Stimulated activated CD8-positive, alpha-beta memory T cell treated with anti-CD3 and anti-CD28 coated beads, Interleukin-4, amount 100 ng/mL, for 24 hours (primary cell): Measurements from ENCODE around the gene TXNRD2.
"Not testable (repeated sequence)": the region's sequence is repeated elsewhere in the genome, so short reads cannot be mapped to it uniquely, and the experiment has no call there.

ENCODE experiments used
- DNase-seq: peaks from one replicate; pipeline ENCODE4 v3.0.0-alpha.2; 2020; ENCODE audit warnings: low read depth

The TXNRD2 gene

DNA sequence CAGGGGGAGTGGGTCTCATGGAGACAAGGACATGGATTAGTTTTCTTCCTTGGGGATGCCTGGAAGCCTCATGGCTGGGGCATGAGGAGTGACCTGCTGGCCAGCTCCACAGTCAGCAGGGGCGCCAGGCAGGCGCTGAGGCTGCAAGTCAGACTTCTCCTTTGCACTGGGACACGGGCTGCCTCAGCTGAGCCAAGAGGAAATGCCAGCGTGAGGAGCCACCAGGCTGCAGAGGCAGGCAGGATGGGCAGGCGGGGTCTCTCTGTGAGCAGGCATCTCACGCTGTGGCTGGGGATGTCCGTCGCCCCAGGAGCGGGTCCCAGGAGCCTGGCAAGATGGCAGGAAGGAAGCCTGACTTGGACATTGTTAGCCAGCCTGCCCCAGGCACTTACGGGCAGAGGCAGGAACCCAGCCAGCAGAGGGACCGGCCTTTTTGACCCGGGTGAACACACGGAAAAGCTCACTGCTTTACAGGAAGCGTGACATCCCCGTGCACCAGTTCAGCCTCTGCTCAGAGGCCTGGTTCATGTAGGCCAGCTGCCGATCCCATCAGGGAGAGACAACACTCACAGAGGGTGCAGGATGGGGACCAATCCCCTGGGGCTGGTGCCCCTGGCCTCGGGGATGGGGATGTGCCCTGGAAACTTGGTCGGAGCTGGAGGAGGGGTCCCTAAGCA lies 97.1 kb downstream of the TXNRD2 start:
- no peak for DNase-seq

DNA sequence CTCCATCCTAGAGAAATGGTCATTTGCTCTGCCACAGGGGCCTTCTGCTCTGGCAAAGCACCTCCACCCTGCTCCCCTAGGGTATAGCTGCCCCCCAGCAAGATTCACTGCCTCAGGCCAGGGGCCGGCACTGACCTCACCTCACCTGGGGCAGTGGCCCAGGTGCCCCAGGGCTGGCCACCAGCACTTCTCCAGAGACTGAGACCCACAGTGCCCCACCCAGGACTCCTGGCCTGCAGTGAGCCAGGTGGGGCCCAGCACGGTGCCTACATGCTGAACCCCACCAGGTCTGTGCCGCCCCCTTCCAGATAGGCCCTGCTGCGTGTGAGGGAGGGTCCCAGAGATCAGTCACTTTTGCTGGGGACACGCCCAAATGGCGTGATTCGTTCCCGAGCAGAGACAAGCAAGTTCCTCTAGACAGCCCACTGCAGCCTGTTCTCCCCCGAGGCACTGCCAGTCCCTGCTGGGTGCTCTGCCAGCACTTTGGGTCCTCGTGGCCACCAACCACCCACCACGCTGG lies 97.7 kb downstream of the TXNRD2 start:
- DNase-seq, result no peak

DNA sequence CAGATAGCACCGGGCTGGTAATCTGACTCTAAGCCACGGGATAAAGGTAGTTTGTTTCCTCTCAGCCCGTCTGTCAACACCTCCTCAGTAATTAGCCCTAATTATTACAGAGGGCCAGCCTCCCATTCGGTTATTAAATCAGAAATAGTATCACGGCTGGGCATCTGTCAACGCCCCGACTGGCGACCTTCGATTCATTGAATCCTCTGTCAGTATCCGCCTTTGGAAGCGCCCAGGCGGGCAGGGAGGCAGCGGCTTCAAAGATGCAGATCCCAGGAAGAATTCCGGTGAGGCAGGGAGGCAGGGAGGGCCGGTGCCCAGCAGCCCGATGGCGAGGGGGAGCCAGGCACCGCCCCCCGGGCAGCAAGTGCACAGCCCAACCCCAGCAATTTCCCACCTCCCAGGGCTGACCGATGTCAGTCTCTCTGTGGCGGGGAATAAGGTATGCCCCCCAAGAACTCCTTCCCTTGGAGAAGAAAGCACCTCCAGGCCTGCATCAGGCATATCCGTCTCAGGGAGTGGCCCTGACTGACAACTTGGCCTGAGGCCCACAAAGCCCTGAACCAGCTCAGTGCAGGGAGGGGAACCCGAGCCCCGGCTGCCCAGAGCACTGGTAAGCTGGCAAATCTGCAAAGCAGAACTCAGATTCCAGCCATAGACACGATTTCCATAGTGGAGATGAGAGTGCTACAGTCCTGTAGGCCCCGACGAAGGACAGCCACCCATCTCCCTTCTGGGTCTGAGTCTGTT lies 98.3 kb downstream of the TXNRD2 start:
- no peak for DNase-seq

DNA sequence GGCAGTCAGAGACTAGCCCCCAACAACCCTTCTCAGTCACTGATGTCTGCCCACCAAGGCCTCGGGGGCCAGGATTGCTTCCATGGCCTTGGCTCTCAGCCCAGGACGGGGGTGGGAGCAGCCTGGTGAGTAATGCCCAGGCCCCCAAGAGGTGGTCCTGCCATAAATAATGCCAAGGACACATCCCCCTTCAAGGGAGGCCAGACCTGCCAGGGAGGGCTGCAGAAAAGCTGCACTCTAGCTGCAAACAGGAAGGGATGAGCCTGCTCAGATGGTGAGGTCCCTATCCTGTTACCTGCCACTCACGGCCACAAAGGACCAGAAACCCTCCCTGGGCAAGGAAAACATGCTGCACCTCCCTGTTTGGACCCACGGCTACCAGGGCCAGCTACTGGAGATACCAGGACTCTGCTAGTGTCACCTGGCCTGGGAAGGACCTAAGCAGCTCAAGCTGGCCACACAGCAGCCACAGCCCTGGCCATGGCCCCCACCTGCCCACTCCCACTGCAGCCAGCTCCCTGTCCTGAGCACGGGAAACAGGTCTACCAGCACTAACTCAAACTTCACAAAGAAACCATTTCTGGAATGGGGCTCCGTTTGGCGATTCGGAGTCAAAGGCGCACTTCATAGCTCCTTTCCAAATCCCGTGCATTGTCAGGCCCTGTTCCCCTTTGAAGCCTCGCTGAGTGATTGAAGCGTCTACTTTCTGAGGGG lies 99.1 kb downstream of the TXNRD2 start:
- no peak for DNase-seq

DNA sequence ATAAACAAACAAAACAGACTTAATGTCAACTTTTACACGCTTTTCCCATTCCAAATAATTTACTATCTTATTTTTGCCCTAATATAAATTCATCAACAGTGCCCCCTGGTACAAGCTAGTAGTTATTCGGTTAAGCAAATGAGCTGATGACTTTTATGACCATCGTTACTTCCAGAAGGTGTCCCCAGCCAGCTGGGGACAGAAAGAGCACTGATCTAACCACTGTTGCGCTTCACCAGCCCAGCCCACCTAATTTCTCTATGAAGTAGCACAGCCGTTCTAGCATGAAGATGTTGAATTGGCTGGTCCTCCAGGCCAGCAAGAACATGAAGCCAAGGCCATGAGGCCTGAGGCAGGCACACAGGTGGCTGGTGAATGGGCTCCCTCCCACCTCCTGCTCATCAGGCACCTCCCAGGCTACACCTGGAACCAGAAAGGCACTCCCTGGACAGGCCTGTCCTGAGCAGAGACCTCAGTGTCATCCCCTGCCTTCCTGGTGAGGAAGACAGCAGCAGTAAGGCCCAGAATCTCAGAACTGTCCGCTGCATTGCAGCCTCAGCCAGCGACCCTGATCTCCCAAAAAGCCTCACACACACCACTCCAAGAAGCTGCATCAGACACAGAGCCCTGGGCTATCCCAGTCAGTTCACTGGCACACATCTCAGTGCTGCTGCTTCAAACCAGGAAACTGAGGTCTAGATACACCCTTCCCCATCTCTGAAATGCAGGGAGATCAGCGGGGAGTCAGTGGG lies 99.8 kb downstream of the TXNRD2 start:
- DNase-seq, result no peak

DNA sequence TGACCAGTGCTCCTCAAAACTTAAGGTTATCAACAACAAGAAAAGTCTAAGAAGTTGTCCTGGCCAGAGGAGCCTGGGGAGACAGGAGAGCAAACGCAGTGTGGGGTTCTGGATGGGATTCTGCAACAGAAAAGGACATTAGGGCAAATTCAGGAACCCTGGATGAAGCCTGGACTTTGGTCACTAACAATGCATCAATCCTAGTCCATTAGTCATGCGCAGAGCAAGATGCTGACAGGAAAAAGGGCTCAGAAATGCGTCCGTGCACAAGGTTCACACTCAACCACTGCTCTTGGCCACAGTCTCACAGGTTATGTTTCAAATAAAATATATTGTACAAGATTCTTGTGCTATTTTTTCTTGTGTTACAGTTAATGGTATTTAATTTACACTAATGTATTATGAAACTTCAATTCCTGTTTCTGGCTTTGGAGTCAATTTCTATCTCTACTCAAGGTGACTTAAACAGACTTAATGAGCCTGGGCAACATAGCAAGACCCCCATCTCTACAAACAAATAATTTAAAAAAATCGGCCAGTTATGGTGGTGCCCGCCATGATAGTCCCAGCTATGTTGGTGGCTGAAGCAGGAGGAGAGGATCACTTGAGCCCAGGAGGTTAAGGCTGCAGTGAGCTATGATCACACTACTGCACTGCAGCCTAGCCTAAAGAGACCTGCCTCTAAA lies 100.5 kb downstream of the TXNRD2 start:
- DNase-seq, result no peak

DNA sequence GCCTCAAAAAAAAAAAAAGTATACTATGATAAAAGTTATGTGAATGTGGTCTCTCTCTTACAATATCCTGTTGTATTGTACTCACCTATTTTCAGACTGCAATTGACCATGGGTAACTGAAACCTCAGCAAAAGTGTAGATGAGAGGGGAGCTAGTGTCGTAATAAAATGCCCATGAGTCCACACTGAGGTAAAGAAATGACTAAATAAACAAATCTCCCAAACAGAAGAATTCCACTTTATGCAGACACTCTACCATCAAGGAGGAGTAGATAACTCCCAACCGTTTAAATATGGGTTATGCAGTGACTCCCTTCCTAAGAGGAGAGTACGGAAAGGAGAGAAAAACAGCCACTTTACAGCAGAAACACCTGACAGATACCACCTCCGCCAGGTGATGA lies 101.6 kb downstream of the TXNRD2 start:
- no peak for DNase-seq

DNA sequence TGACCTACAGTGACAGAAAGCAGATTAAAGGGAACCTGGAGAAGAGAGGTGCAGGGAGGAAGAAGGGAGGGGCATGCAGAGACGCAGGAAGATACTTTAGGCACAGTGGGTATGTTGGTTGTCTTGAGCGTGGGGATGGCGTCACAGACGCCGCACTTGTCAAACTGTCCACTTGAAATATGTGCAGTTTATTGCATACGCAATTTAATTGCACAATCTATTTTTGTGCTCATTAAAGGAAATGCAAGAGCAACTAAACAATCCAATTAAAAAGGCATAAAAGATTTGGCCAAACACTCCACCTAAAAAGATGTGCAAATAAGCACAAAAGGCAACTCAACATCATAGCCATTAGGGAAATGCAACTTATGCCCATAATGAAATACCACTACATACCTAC lies 103.7 kb downstream of the TXNRD2 start:
- DNase-seq, result no peak

DNA sequence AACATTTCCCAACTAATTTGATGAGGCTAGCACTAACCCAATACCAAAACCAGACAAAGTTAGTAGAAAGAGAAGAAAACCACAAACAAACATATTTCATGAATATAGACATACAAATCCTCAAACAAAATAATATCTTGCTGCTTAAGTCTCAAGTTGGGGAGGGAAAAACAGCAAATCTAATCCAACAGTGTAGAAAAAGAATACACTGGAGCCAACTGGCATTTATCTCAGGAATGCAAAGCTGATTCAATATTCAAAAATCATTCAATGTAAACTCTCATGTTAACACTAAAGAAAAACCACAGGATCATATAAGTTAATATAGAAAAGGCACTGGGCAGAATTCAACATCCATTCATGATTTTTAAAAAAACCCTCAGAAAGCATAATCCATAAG lies 105.1 kb downstream of the TXNRD2 start:
- no peak for DNase-seq

DNA sequence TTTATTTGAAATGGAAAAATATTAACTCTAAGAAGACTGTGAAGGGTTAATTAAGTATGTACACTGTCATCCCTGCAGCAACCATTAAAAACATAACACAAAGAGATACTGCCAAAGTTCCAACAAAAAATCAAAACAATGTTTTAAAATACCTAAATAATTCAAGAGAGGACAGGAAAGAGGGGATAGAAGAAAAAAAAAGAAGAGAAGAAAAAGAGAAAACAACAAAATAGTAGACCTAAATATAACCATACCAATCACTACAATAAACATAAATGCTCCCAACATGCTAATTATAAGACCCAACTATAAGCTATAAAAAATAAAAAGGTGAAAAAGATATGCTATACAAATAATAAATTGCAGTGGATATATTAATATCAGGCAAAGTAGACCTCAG lies 107.0 kb downstream of the TXNRD2 start:
- DNase-seq, result no peak

DNA sequence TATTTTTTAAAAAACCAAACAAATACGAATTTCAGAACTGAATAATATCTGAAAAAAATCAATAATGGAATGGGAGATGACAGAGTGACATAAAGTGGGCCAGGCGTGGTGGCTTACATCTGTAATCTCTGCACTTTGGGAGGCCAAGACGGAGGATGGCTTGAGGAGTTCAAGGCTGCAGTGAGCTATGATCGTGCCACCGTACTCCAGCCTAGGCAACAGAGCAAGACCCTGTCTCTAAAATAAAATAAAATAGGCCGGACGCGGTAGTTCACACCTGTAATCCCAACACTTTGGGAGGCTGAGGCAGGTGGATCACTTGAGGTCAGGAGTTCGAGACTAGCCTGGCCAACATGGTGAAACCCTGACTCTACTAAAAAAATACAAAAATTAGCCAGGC lies 108.3 kb downstream of the TXNRD2 start:
- not testable (repeated sequence) for DNase-seq

DNA sequence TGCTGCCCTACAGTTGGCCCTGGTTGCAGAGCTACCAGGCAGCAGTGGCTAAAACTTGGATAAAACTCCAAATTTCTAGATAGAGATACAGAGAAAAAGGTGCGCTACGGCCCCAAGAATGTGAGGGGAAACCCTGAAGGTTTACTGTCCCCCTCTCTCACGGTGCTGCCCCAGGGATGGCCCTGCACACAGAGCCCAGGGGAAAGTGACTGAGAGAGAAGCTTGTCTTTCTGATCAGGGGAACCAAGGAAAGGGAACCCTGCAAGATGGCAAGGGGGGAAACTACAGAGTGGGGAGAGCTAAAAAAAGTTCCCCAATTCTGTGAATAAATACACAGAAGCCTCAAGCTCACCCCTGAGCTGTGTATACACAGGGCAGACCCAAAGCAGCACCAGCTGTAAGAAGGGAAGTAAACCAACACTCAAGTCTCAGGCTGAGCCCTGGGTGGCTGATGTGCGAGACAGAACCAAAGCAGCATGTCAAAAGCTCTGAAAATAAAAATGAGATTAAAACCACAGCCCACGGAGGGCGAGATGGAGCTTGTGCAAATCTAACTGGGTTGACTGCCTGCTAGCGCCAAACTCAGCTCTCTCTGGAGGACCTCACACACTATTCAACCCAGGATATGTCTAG lies 109.0 kb downstream of the TXNRD2 start:
- DNase-seq, result no peak

DNA sequence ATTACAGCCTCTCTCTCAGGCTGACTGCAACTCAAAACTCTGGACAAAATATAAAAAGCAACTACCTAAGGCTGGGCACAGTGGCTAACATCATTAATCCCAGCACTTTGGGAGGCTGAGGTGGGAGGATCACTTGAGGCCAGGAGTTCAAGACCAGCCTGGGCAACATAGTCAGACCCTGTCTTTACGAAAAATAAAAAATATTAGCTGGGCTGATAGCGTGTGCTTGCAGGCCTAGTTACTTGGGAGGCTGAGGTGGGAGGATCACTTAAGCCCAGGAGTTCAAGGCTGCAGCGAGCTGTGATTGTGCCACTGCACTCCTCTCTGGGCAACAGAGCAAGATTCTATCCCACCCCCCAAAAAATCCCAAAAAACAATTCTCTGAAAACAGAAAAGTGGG lies 109.6 kb downstream of the TXNRD2 start:
- DNase-seq, result not testable (repeated sequence)

DNA sequence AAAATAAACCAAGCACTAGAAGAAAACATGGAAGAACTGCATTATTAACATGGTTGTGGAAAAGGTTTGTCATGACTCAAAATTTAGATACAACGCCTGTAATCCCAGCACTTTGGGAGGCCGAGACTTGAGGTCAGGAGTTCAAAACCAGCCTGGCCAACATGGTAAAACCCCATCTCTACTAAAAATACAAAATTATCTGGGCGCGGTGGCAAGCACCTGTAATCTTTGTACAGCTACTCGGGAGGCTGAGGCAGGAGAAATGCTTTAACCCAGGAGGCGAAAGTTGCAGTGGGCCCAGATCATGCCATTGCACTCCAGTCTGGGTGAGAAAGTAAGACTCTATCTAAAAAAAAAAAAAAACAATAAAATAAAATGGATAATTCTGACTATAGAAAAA lies 110.6 kb downstream of the TXNRD2 start:
- DNase-seq, result no peak

DNA sequence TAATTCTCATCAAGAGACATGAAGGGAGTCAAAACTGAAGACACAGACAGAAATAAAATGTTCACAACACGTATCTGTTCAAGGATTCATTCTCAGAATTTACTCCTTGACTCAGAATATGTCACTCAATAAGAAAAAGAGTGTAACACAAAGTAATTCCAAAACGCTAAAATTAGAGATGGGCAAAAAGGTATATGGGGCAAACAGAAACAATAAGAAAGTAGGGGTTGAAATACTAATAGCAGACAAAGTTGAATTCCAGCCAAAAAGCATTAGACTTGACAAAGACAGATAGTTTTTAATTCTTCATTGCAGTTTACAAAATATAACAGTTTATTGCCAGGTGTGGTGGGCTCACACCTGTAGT lies 113.6 kb downstream of the TXNRD2 start:
- DNase-seq, result no peak

DNA sequence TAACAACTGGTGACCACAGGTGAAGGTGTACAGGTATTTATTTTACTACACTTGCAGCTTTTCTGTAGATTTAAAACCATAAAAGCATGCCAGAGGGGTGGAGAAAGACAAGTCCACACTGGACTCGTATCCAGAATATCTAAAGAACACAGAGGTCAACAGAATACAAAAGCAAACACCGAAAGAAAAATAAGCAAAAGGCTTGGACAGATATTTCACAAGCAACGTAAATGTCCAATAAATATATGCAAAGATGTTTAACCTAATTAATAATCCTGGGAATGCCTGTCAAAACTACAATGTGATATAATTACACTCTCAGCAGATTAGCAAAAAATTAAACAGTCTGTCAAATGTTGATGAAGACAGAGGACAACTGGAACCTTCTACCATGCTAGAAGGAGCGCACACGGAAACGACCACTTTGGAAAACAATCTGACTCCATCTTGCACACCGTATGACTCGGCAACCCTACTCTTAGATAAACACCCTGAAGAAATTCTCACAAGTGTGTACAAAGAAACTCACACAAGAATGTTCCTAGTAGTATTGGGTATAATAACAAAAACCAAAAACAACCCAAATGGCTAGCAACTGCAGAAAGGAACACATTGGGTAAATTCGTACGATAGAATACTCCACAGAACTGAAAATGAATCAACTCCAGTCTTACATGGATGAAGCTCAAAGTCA lies 114.1 kb downstream of the TXNRD2 start:
- DNase-seq, result no peak

DNA sequence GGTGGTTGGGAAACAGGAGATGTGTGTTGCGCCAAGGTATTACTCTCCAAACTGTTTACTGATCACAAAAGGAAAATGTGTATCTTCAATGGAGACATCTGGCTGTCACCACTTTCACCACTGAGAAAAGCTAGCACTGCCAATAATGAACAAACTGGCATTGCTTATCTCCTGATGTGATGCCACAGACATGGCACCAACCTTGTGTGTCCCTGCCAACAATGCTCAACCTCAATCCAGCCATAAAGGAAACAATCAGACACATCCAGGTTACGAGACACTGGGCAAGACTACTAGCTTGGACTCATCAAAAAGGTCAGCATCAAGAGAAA lies 115.0 kb downstream of the TXNRD2 start:
- no peak for DNase-seq

DNA sequence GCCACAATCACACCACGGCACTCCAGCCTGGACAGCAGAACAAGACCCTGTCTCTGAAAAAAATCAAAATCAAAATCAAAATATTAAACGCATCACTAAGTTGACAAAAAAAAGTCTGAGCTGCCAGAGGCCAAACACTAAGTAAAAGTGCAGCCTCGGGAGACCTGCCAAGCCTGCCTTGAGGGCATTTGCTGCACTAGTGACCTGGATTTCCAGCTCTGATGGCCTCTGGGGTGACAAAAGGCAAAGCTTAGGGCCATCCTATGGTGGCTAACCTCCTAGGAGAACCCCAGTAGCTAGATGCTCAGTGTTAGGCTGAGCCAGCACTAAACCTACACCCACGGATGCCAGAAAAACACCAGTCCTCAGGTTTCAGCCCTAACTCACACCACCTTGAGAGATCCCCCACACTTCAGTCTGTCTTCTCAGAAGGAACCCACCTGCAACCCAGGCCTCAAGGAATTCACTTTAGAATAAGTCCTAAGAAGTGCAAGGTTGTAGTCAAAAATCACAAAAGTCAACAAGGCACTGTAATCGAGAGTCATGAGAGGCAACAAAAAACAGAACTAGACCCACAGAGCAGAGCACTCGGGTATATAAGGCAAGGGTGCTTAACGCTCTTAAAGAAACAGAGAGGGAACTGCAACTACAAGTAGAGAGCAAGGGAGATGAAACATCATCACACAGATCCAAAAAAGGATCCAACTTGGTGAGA lies 115.6 kb downstream of the TXNRD2 start:
- DNase-seq, result no peak
